GM19328 (cell line): Measurements from ENCODE around the gene NHSL2.

ENCODE experiments used
- ATAC-seq: cut with Tn5 transposase; IDR thresholded peaks from one replicate; pipeline ENCODE4 v1.9.1; 2021; ENCODE audit warnings: mild to moderate bottlenecking, moderate library complexity; ENCODE audit not compliant: unreplicated experiment

NHSL2 gene

GRCh38 chrX:71989768-71990426 lies 79.3 kb downstream of the NHSL2 start:
- ATAC-seq, result no peak

DNA sequence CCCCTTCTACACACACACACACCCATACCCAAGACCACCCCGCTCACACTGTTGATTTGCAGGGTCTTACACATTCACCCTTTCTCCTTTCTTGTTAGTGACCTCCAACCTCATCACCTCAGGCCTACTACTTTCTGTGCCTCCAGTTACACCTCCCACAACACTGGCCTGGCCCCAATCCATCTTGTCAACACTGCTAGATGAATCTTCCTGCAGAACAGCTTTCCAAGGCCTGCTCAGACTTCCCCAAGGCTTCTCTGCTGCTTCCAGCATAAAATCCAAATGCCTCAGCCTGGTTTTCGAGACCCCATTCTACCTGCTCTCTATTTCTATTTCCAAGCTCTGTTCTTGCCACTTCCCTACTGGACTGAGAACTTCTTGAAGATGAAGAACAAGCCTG lies 79.9 kb downstream of the NHSL2 start:
- ATAC-seq, result no peak

DNA sequence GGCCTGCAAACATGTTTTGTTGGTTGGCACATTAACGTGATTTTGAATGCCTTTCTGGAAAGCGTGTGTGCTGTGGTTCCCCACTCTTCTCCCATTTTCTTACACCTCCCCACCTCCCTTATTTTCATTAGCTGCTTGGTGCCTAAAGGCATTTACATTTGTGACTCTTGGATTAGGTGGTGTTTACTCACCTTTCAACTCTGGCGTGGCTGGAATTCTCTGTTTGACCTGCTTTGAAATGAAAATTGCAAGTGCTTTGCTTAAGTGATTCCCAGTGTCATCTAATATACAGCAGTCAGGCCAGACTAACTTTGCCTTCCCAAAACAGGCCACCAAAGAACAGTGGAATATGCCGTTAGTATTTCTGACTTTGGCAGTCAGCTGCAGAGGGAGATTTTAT lies 80.5 kb downstream of the NHSL2 start:
- ATAC-seq, result no peak

GRCh38 chrX:71992711-71993110 lies 82.1 kb downstream of the NHSL2 start:
- no peak for ATAC-seq

DNA sequence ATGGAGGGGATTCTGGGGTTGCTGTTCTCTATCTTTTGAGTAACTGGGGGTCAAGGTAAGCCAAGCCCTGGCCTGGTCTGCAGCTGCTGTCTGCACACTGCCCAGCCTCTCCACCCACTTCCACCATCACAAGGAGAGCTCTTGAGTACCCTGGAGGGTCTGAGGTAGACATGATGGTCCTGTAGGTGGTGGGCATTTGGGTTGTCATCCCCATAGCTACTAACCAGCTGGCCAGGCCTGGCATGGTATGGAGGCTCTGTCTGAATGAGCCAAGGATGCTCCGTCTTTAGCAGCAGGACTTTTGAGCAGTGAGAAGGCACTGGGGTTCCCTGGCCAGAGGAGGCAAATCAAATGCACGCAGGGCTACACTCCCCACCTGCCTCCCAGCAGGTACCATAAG lies 82.7 kb downstream of the NHSL2 start:
- no peak for ATAC-seq

GRCh38 chrX:71994601-71995000 lies 84.0 kb downstream of the NHSL2 start:
- ATAC-seq, result no peak

GRCh38 chrX:71995122-71995521 lies 84.5 kb downstream of the NHSL2 start:
- no peak for ATAC-seq

DNA sequence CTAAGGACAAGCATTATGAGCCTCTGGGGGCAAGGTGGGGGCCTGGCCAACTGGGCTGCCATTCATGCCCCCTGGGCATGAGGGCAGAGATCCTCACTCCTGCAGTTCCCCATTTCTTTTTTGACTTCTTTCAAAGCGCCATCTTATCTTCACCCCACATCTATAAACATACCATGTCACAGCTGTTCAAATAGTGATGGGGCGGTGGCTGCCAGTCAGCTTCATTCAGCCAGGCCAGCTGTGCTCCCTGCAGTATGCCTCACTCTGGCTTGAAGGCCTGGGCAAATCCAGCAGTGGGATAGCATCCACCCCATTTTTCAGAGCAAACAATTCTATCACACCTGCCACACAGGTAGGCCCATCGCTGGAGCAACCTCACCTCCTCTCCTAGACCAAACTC lies 85.5 kb downstream of the NHSL2 start:
- no peak for ATAC-seq

- ATAC-seq, result no peak
Measured at GRCh38 chrX:71996826-71997225, 86.2 kb downstream of the NHSL2 start.

DNA sequence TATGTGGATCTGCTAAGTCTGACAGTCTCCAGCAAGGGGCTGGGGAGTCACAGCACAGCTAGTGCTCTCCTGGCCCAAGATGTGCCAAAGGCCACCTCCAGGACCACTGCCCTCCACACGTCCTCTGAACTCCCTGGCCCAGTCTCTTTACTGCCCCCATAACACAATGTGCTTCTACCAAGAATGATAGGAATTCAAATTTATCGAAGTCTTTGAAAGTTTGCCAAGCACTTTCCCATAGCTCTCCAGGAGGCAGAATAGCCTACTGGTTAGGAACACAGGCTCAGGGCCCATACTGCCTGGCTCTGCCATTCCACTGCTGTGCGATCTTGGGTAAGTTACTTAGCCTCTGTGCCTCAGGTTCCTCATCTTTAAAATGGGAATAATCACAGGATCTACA lies 86.7 kb downstream of the NHSL2 start:
- no peak for ATAC-seq

- ATAC-seq, result no peak
Measured at GRCh38 chrX:71998836-71999509, 88.3 kb downstream of the NHSL2 start.

DNA sequence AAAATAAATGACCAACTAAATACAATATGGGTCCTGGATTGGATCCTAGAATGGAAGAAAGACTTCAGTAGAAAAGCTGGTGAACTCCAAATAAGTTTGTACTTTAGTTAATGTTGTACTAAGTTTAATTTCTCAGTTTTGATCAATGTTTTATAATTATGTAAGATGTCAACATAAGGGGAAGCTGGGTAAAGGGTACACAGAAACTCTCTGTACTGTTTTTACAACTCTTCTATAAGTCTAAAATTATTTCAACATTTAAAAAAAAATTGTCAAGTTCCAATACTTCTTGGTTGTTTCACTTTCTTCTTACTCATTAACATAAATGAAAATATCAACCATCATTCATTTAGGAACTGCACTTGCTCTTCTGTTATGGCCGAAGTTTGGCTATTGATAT lies 88.9 kb downstream of the NHSL2 start:
- ATAC-seq, result no peak

- ATAC-seq, result no peak
Measured at GRCh38 chrX:72001471-72001870, 90.8 kb downstream of the NHSL2 start.

DNA sequence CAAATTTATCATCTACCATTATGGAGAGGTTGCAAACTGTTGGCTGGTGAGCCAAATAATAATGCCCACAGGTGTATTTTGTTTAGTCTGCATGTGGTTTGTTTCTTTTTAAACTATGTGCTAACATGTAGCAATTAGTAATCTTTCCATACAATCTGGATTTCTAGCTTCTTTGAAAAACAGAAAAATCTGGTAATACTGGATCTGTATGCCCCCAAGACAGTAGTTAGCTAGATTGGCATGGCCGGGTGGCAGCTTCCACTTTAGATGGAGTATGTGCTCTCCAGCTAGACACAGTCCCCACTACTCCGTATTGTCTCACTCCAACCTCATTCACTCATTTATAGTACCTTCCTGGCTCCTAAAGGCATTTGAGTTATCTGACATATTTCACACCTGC lies 91.3 kb downstream of the NHSL2 start:
- no peak for ATAC-seq

DNA sequence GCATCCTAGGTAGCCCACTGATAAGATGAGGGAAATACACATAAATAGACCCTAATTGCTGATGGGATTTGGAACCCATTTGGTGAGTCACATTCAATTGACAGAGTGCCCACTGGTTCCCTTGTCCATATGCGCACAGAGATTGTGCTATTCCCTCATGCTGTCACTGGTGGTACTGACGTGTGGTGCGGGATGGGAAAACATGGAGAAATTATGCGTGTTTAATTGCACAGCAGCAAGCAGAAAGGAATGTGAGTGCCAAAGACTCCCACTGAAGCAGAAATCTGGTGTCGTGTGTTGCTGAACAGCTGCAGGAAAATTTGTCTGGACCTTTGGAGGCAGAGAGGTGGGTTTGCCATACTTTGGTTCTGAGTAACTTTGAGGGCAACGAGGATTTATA lies 92.2 kb downstream of the NHSL2 start:
- ATAC-seq, result no peak

- no peak for ATAC-seq
Measured at GRCh38 chrX:72003811-72004750, 93.4 kb downstream of the NHSL2 start.

GRCh38 chrX:72005046-72005445 lies 94.4 kb downstream of the NHSL2 start:
- no peak for ATAC-seq

DNA sequence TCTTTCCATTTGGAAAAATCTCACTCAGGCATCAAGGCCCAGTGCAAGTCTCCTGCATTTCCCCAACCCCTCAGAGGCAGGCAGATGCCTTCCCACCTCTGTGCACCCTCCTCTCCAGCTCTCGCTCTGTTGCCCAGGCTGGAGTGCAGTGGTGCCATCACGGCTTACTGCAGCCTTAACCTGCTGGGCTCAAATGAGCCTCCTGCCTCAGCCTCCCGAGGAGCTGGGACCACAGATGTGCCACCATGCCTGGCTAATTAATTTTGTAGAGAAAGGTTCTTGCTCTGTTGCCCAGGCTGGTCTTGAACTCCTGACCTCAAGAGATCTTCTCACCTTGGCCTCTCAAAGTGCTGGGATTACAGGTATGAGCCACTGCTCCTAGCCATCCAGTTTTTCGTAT lies 95.8 kb downstream of the NHSL2 start:
- no peak for ATAC-seq

DNA sequence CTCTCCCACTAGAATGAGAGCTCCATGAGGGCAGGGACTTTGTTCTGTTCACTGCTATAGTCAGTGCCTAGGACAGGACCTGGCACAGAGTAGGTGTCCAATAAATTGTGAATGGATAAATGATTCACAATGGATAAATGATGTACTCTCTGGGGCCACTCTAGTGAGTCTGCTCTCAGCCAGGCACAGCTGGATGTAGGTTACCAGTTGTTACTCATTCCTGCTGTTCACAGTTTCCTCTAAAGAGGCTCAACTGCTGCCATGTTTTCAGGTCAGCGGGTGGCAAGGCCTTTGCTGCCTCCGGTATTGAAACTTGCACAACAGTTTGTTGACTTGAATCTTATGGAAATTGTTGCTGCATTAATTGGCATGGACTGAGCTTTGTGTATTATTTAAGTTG lies 99.1 kb downstream of the NHSL2 start:
- no peak for ATAC-seq

DNA sequence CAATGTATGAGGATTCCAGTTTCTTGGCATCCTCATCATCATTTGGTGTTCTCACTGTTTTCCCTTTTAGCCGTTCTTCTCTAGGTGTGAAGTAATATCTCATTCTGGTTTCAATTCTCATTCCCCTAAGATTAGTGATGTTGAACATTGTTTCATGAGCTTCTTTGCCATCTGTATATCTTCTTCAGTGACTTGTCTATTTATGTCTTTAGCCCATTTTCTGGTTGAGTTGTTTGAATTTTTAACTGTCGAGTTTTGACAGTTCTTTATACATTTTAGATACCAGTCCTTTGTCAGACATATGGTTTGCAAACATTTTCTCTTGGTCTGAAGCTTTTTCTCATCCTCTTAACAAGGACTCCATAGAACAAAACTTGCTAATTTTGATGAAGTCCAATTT lies 101.1 kb downstream of the NHSL2 start:
- no peak for ATAC-seq

DNA sequence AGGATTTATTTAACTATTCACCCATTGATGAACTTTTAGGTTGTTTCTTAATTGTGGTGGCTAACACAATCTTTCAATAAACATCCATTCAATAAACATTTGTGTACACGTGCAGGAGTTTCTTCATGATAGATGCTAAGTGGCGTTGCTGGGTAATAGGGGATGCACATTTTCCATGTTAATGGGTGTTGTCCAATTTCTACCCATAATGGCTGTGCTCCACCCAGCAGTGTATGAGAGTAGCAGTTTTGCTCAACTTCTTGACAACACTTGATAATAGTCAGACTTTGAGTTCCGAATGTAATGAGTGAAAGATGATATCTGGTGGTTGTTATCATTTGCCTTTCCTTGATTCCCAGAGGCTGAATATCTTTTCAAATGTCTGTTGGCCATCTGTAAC lies 104.7 kb downstream of the NHSL2 start:
- no peak for ATAC-seq
